ENCODE results near the gene INKA2. TPM values are rescaled to one million over a fixed set of nuclear protein-coding genes. Genes with fewer than 3 reads are reported as not detected.

The INKA2 gene
- total RNA-seq, 1 donor from 2014 or later: 0.58 TPM

- DNase-seq (ENCODE audit: low read depth): no peak
- no peak overlapping the region for H3K4me3 ChIP-seq (ENCODE audit: low read depth, low read length)
- TF ChIP-seq CTCF (conservative IDR thresholded peaks at IDR 0.05; ENCODE audit: low read depth, low read length): no peak
Observed at GRCh38 chr1:111734426-111734825, 4.8 kb downstream of the INKA2 start.

- no peak for TF ChIP-seq CTCF (conservative IDR thresholded peaks at IDR 0.05; ENCODE audit: low read depth, low read length)
- no peak for DNase-seq (ENCODE audit: low read depth)
- no peak overlapping the region for H3K4me3 ChIP-seq (ENCODE audit: low read depth, low read length)
Observed at GRCh38 chr1:111733992-111734341, 5.2 kb downstream of the INKA2 start.

GRCh38 chr1:111733183-111733991 lies 5.8 kb downstream of the INKA2 start:
- DNase-seq (ENCODE audit: low read depth): no peak
- TF ChIP-seq CTCF (conservative IDR thresholded peaks at IDR 0.05; ENCODE audit: low read depth, low read length): no peak

GRCh38 chr1:111732718-111733117 lies 6.5 kb downstream of the INKA2 start:
- no peak for TF ChIP-seq CTCF (conservative IDR thresholded peaks at IDR 0.05; ENCODE audit: low read depth, low read length)

More at GRCh38 chr1:111733183-111733991, 5.8 kb downstream of the INKA2 start:
- no peak overlapping the region for H3K4me3 ChIP-seq (ENCODE audit: low read depth, low read length)

GRCh38 chr1:111731956-111732355 lies 7.2 kb downstream of the INKA2 start:
- no peak for DNase-seq (ENCODE audit: low read depth)
- no peak overlapping the region for H3K4me3 ChIP-seq (ENCODE audit: low read depth, low read length)
- TF ChIP-seq CTCF (conservative IDR thresholded peaks at IDR 0.05; ENCODE audit: low read depth, low read length): no peak

More at GRCh38 chr1:111732718-111733117, 6.5 kb downstream of the INKA2 start:
- no peak for DNase-seq (ENCODE audit: low read depth)
- H3K4me3 ChIP-seq (ENCODE audit: low read depth, low read length): no peak overlapping the region

- TF ChIP-seq CTCF (conservative IDR thresholded peaks at IDR 0.05; ENCODE audit: low read depth, low read length): no peak
- H3K4me3 ChIP-seq (ENCODE audit: low read depth, low read length): no peak overlapping the region
Observed at GRCh38 chr1:111730706-111731105, 8.5 kb downstream of the INKA2 start.

More at GRCh38 chr1:111730706-111731105, 8.5 kb downstream of the INKA2 start:
- DNase-seq (ENCODE audit: low read depth): no peak

Data from epithelial cell of proximal tubule (primary cell).